Measurements from ENCODE around the gene TDRD9.
A peak's percentile ranks its signal among the peaks of the same experiment; 100 is the strongest.

The TDRD9 gene

DNA sequence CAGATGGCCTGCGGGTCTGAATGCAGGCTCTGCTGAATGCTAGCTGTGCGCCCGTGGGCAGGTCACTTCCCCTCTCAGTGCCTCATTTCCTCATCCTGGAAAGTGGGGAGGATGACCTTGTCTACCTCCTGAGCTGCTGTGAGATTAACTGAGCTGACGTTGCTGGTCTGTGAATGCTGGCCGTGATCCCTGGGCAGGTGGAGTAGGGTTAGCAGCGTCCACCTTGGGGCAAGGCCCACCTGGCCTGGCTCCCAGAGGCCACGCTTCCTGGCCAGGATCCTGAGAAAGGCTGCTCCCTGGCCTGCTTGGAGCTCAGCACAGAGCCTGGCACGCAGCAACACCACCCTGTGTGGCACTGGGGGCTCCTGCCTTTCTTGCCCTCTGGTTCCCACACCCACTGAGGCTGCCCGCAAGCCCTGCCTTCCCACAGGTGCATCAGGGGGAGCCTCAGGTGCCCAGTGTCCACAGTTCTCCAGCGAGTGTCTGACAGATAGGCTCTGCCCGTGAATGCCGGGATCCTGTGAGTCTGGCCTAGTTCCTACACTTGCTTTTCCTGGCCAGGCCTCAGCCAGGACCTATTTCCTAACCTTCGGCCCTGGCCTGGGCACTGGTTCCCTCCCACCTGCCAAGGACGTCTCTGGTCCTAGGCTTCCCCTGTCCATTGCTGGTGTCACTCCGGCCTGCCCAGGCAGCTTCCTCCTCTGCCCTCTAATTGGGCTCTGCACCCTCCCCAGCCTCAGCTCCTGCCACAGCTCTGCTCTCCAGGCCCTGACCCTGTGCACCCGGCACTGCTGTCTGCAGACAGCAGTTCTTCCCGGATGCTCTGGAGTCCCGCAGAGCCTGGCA lies 37.2 kb upstream of the TDRD9 start:
- DNase-seq (ENCODE audit: low read depth in 3 of 3) = no peak

DNA sequence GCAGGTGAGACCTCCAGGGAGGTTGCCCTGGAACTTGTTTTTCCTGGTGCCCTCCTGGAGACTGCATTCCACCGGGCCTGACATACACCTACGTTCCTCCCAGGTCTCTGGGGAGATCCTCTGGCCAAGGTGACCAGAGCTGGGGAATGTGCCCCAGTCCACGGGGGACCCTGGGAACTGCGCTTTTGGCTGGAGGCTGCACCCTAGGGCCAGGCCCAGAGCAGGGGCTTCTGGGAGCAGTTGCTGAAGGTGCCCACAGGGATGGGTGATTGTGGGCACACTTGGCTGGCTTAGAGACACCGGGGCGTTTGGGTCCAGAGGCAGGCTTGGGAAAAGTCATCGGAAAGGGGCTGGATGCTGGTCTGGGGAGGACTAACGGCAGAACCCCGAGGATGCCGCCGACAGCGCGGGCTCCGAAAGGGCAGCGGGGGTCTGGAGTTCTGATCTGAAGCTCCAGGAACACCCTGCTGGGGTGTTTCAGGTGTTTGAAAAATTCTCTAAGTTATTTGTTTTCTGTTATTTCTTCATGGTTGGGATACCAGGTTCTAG lies 36.5 kb upstream of the TDRD9 start:
- DNase-seq (ENCODE audit: low read depth in 3 of 3) = no peak

DNA sequence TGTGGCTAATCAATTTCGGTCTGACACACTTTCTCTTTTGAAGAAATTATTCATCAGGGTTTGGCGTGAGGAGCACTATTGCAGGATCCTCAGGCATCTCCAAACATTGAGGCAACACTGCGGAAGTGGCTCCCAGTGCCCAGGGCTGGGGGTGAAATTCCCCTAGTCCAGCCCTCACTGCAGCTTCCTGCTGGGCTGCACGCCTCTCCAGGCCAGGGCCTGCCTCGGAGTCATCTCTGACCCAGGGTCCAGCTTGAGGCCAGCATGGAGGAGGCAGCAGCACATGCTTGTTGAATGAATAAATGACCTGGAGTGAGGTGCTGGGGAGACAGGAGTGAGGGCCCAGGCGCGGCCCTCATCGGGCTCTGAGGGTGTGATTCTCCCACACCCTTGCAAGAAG lies 36.0 kb upstream of the TDRD9 start:
- DNase-seq (ENCODE audit: low read depth in 3 of 3) = no peak

DNA sequence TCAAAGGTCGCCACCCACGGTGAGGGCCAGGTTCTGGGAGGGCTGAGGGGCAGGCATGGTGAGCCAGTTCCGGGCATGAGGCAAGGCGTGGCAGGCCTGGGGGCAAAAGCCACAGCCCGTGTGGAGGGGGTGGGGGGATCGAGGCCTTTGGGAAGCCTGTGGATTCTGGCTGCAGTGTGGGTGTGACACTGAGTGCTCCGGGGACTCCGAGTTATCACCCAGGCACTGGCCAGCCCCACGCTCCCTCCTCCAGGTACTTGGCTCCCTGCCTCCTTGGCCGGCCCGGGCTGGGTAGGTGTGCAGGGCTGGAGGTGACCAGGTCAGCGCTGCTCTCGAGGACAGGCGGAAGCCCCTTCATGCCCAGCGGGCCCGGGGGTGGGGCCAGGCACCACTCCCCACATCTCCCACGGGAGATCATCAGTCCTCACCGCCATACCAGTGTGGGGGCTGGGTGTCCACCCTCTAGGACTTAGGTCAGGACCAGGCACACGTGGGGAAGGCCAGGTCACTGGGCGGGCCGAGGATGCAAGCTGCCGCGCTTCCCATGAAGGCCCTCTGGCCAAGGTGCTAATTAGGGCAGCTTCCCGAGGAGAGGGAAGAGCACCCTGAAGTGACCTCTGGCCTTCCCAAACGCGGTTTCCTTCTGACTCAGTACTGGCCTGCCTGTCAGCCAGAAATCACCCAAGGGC lies 34.1 kb upstream of the TDRD9 start:
- no peak for DNase-seq (ENCODE audit: low read depth in 3 of 3)

DNA sequence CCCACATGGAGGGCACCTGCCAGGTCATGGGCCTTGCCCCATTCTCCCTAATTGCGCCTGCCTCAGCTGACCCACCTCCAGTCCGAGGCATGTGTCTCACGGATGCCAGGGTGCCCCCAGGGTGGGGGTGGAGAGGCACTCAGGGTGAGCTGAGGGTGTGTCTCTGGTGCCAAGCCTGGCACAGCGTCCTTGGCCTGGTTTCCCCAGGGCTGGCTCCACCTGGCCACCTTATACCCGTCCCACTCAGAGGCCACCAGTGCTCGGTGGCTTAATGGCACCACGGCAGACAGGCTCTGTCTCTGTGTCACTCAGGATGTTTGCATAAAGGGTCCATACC lies 33.6 kb upstream of the TDRD9 start:
- no peak for DNase-seq (ENCODE audit: low read depth in 3 of 3)

DNA sequence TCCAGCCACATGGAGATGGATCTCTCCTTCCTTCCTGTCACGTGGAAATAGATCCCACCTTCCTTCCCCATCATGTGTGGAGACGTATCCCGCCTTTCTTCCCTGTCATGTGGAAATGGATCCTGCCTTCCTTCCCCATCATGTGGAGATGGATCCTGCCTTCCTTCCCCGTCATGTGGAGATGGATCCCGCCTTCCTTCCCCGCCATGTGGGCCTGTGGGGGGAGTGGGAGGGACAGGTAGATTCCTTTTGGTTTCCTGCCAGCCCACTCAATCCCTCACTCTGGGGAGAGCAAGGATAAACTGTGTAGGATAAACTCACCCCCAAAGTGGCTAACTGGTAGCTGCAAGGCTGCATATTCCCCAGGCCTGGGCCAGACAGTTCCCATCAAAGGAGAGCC lies 31.7 kb upstream of the TDRD9 start:
- no peak for DNase-seq (ENCODE audit: low read depth in 3 of 3)

DNA sequence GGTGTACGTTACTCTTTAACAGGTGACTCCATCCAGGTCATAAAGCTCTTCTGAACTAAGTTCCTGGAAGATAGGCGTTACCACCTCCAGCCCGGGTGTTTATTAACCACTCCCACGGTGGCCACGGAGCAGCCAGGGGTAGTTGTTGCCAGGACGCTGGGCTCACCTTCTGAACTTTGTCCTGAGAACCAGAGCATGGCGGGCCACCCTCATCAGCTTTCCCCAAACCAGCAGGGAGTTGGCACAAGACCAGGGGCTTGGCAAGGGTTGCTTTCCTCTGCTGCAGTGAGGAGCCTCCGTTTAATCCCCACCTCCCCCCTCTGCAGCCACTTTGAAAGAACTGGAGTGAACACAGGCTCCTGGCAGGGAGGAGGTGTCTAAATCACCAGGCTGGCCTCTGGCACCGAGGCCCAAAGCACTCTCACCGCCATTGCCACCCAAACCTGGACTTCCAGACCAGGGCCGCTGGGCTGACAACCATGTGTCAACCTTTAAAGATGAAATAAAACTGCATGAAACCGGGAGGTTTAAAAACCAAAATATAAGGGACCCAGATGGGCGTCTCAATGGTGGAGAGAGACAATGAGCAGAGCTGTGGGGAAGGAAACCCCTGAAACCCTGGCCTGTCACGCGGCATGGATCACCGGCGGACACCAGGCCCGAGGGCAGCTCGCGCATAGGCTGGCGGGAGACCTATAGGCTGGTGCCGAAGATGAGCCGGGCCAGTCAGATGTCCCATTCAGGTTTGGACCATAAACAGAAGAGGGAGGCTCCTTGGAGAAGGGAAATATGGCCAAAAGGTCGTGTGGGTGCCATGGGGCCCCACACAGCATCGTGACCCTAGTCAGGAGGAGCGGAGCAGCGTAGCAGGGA lies 30.9 kb upstream of the TDRD9 start:
- no peak for DNase-seq (ENCODE audit: low read depth in 3 of 3)

DNA sequence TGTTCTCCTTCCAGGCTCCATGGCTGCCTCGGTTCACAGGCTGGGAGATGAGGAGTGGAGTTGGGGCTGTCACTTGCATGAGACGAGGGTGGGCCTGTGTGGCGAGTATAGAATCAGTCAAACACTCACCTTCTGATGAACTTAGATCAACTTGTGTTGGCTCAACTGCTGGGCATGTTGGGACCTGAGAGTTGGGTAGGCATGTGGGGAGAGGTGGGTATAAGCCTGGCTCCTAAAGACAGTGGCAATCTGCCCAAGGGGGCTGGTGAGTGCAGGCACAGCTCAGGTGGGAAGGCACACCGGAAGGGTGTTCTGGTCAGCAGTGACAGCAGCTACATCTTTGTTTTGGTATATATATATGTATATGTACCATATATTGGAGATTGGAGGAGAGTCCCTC lies 30.1 kb upstream of the TDRD9 start:
- no peak for DNase-seq (ENCODE audit: low read depth in 3 of 3)

DNA sequence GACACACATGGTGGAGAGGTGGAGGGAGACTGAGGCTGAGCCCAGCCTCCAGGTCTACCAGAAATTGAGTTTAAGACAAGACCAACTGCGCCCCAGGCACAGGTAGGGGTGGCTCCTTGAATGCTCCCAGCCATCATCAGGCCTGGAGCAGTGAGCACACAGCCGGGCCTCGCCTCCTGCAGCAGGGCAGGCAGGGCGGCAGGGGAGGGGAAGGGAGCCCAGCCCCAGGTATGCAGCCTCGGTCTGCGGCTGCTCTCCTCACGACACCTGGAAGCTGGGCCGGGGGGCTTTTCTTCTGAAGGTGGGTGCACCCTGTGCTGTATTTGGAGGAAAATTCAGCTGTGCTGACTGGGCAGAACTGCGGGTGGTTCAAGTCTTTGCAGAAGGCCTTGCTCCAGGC lies 29.5 kb upstream of the TDRD9 start:
- no peak for DNase-seq (ENCODE audit: low read depth in 3 of 3)

DNA sequence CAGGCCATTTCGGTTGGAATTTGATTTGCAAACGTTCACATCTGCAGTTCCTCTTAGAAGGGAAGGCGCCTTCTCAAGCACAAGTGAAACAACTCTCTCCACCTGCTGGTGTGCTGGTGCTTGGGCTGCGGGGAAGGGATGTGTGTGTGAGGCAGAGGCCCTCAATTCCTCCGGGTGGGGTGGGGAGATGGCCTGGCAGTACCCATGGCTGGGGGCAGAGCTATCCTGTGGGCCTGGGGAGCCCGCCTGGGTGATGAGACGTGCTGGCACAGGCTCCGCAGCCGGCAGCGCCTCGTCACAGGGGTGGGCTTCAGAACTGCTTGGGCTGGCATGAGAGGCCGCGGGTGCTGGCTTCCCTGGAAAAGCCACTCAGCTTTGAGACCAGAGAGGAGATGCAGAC lies 28.9 kb upstream of the TDRD9 start:
- DNase-seq (ENCODE audit: low read depth in 3 of 3) = no peak

DNA sequence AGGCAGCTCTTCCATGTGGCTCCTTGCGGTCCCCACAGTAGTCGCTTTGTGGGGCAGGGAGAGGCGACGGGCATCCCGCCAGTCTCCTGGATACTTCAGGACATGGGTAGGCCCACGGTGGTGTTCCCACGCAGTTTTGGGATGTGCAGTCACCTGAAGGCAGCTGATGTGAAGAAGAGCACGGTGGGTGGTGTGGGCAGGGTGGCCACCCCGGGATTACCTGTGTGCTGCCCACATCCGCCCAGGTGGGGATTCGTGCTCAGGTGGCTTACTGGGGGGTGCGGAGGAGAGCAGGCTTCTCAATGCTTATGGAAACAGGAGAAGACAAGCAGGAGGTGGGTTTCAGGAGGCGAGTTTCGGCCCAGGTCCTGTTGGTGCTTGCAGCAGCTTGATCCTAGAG lies 28.4 kb upstream of the TDRD9 start:
- no peak for DNase-seq (ENCODE audit: low read depth in 3 of 3)

DNA sequence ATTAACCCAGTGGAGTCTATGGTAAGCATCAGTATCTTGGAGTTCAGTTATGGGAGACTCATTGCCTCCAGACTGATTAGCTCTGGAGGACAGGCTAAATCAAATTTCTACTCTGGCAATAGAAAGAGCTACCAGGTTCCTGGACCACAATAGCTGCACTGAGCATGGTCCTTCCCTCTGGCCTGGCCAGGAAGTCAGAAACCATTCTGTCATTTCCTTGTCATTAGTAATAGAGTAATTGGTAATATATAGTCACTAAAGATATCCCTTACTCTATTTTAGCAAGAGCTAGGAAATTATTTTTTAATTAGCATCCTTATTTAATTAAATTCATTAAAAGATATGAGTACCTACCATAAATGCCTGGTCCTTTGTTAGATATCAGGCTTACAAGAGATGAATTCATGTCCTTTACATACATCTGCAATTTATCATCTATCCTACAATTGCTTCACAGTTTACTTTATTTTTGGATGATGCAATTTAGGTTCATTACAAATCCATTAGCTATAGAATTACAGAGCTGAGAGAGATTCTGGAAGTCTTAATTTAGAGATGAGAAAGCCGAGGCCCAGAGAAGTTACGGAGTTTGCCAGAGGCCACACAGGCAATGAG lies 23.7 kb upstream of the TDRD9 start:
- DNase-seq (ENCODE audit: low read depth in 3 of 3) = no peak

DNA sequence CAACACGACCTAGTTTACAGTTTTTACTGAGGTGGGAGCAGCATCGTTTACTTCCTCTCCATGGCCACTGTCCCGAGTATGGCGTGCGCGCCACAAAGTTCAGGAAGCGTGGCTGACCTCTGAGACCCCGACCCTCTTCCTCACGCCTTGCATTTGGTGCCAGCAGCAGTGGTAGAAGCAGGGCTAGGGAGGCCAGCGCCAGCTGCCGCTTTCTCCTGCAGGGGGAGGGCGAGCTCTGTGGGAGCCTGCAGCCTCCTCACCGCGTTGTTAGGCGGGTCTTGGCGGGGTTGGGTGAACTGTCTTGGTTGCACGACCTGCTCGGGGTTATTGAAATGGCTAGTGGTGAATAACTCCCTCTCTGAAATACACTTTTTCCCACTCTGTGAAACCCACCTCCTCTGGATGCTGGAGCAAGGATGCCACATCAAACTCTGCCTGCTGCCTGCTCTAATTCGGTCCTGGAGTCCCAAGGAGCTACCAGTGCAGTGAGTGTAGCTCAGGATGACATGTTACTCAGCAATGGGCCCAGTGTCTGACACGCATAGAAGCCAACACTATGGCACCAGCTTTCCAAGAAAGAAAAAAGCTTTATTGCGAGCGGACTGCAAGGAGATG lies 22.3 kb upstream of the TDRD9 start:
- DNase-seq (ENCODE audit: low read depth in 3 of 3) = peak in 1 of 3 donors; percentile 13

DNA sequence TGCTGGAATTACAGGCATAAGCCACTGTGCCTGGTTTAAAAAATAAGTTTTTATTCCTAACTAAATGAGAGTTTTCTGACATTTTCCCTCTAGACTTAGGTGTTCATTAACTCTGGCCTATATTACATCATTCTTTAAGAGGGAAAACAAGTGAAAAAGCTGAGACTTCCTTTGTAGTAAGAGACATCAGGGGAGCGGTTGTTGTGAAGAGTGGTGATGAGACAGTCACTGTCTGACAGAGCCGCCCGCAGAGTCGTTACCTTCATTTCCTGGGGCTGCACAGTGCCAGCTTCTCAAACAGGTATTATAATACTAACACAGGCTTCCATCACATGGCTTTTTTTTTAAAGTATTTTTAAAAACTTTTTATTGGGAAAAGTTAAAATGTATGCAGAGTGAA lies 19.7 kb upstream of the TDRD9 start:
- no peak for DNase-seq (ENCODE audit: low read depth in 3 of 3)

DNA sequence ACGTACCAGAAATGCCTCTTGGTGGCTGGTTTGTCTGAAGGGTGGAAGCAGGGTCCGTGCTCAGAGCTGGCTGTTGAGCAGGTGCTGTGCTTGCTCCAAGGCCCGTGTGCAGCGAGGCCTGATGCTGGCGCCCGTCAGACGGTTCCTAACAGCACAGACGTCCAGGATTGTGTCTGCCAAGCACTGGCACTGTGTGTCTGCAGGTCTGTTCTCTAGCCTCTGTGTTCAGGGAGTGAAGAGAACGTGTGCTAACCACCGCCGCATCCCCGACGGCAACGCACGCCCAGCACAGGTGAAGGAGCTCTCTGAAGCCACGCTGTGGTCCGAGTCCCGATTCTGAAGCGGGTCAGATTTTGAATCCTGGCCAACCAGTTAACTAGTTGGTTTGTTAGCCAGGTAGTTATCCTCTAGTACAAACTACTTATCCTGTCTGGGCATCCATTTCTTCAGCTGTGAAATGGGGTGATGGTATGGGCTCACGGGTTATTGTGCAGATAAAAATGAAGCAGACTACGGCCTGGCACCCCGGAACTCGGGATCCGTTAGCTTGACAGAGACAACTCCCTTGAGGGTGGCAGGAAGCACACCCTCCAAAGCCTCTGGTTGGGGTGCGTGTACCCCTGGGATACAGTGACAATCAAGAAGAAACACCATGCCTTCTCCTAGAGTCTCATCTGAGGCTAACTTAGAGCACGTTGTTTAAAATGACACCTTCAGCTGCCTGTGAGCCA lies 18.6 kb upstream of the TDRD9 start:
- no peak for DNase-seq (ENCODE audit: low read depth in 3 of 3)

DNA sequence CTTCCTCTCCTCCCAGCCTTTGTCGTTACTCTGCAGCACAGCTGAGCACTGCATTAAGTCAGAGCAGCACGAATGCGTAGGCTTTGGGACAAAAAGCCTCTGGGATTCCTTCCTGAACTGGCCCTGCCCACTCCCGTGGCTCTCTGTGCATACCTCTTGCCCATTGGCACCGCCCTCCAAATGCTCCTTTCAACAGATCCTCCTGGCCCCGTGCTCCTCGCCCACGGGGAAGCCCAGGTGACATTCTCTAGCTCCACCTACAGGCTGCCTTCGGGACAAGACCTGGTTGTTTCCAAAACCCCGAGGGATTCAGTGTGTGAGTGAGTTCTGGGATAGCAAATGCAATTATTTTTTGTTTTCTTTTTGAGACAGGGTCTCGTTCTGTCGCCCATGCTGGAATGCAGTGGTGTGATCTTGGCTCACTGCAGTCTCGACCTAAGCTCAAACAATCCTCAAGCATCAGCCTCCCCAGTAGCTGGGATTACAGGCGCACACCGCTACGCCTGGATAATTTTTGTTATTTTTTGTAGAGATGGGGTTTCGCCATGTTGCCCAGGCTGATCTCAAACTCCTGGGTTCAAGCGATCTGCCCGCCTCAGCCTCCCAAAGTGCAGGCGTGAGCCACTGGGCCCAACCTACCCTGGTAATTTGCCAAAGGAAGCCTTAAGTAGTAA lies 17.9 kb upstream of the TDRD9 start:
- DNase-seq (ENCODE audit: low read depth in 3 of 3) = peak; percentile 60 to 71 (median 65)

DNA sequence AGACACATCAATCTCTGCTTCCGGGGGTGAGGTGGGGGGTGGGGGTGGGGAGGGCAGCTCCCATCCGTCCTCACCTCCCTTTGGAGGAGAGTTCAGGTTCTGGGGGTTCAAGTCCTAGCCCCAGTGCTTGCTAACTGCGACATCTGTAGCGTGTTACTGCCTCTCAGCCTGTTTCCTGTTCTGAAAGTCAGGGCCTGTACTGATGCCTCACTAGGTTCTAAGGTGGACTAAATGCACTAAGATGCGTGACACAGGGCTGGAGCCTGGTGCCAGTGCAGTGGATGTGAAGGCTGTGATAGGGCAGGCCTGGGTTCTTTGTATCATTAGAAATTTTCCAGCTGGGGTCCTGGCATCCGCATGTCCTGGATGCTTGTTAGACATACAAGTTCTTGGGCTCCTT lies 17.3 kb upstream of the TDRD9 start:
- DNase-seq (ENCODE audit: low read depth in 3 of 3) = no peak

DNA sequence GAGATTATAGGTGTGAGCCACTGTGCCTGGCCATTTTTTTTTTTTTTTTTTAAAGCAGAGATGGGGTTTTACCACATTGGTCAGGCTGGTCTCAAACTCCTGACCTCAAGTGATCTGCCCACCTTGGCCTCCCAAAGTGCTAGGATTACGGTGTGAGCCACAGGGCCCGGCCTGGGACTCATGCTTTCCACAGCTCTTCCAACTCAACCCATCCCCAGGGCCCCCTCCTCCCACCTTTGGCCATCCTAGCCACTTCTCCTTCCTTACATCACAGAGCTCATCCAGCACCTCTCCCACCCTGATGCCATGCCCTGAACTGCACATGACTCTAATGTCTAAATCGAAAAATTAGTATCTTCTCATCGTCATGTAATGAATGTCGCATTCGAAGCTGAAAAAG lies 12.6 kb upstream of the TDRD9 start:
- DNase-seq (ENCODE audit: low read depth in 3 of 3) = no peak

DNA sequence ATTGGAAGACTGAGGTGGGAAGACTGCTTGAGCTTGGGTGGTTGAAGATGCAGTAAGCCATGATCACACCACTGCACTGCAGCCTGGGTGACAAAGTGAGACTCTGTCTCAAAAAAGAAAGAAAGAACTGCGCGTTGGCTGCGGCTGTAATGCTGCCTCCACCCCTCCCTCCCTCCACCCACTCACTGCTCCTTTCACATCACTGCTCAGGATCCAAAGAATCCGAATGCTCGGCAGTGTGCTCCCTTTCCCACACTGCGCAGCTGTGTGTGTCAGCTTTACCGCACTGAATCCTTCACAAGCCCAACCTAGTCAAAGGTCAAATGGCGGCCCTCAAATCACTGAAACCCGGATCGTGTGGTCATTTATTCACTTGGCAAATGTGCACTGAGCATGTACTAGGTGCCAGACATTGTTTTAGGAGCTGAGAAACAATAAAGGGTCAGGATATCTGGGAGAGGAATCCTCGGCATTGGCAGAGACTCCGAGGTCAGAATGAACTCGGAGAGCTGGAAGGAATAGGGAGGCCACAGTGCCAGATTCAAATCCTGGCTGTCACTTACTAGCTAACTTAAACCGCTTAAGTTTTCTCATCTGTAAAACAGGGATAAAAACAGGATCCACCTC lies 11.5 kb upstream of the TDRD9 start:
- DNase-seq (ENCODE audit: low read depth in 3 of 3) = no peak

Measured in stimulated activated CD4-positive, alpha-beta T cell treated with anti-CD3 and anti-CD28 coated beads, TNF-alpha, amount 100 ng/mL, for 48 hours (primary cell).